CD4-positive, alpha-beta T cell treated with Interleukin-15 for 1 hour (primary cell): ENCODE measurements around the gene SH2D7.

Source experiments
- DNase-seq: peaks from one replicate; pipeline ENCODE4 v3.0.0-alpha.2; 2020

SH2D7 gene

DNA sequence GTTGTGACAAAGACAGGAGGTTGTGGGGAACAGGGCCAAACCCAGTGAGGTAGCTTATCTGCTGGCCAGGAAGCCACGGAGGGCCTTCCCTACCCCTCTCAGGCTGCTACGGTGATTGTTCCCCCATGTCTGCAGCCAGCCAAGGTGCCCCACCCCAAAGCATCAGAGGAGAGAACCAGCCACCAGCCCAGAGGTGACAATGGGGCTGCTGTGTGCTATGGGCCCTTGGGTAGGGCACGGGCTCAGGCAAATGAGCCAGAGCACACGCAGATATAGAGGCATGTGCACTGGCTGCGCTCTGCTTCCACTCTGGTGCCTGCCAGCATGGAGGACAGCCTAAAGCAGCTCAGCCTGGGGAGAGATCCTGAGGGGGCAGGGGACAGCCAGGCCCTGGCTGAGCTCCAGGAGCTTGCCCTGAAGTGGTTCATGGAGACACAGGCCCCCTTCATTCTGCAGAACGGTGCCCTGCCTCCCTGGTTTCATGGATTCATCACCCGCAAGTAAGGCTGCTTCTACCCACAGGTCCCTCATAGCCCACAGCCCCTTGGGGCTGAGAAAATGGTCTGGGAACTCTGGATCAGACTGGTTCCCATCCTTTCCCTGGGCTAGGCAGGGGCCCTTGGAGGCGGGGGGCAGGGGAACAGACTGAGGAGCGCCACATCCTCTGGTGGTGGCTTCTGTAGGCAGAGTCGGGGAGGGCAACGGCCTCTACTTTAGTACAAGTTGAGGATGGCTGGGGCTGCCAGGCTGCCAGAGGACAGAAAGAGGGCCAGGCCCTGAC is at the start of gene SH2D7:
TSS of gene SH2D7 (plus strand) at position 301 of the 781 bp plus-strand sequence. CDS start at position 325, 24 bp downstream.
- DNase-seq: no peak

DNA sequence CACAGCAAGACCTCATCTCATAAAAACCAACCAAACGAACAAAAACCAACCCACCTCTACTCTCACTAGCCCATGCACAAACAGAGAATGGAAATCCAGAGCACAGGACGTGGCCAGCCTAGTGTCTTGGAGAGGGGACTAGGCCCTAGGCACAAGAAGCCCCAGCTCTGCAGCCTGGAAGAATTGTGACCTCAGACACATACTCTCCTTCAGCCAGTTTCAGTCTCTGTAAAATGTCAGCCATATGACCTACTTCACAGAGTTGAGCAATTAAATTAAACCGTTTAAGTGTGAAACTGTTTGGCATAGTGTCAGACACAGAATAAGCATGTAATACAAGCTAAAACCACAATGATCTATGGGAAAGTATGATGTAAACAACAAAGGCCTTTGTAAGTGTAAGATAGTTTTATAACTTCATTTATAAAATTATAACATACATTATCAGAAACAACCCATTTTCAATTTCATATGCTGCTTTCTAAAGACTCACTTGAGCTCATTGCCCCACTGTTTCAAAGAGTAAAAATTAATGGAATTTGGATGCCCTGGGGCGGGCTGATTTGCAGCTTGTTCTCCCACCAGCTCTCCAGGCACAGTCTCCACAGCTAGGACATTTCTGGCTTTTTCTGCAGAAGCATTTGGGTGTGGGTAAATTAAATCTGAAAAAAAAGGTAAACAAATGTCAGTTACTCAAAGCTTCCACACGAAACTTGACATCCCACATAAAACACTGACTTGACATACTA is 47.8 kb upstream of the SH2D7 start:
- no peak for DNase-seq

DNA sequence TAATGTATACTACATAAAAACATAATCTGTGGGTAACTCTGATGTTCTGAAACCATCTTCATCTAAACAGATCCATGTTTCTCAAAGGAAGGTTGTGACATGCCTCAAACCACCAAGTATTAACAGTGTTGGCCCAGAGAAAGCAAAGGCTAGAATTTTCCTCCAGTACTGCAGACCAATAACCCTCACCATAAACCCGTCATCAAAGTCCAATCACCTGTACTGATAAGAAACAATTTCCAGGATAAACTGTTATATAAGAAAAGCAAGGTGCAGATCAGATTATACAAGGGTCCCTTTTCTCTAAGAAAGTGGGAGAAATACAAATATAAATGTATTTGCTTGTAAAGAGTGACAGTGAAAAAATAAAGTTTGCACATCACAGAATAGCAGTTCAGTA is 47.2 kb upstream of the SH2D7 start:
- no peak for DNase-seq

DNA sequence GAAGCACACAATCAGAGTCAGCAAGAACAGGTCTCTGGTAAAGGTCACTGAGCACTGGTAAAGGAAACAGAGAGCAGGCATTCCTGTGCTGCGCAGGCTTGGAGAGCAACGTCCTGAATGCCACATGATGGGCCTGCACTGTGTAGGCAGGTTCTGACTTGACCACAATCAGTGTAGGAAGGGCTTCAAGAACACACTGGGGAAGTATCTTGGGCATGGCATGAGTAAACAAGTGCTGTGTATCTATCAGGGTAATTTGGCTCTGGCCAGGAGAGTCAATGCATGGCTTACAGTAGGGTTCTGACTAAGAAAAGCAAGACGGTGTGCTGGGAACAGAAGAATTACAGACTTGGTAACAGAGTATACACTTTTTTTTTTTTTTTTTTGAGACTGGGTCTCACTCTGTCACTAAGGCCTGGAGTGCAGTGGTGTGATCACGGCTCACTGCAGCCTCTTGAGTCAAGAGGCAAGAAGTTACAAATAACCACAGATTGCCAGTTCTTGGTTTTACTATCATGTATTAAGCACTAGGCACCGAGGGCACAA is 45.5 kb upstream of the SH2D7 start:
- no peak for DNase-seq

DNA sequence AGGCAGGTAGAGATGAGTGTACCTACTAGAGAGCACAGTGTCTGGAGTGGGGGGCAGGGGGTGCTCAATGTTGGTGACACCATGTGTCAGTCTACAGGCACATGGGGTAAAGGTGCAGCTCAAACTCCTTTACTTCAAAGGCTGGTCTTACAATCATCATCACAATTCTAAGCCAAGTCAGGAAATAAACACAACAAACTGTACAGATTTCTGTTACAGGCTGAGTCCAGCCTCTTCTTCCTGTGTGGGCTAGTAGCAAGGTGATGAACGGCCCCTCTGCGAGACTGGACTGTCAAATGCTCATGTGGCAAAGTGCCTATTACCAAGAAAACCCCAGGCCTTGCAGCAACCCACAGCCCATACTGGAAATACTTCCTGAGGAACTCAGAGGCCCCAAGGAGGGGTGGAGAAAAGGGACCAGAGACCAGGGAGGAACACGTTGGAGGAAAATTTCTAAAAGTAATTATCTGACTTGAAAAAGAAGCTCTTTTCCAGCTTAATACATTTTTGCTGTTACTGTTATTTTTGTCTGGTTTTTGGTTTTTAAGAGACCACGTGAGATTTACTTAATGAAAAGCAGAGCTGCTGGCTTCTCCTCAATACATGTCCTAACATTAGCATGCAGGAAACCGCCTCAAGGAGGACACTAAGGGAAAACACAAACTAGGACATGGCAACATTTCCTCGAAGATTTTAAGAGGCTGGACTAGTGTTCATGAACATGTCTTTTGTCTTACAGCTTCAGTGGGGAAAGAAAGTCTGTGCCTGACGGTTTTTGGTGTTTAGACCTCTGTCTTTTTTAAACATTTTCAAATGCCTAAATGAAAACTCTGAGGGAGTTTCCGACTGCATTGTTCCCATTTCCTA is 44.4 kb upstream of the SH2D7 start:
- no peak for DNase-seq

DNA sequence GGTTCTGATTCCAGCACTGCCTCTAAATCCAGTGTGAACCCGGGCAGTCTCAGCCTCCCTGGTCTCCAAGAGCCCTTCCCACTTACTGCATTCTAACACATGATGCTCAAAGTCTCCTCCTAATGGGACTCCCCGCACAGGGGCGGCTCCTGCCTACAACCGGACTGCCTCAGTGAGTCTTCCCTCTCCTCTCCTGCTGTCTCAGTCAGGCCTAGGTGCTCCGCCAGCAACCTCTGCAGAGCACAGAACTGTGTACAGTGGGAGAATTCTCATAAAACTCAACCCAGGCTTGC is 43.8 kb upstream of the SH2D7 start:
- DNase-seq: no peak

DNA sequence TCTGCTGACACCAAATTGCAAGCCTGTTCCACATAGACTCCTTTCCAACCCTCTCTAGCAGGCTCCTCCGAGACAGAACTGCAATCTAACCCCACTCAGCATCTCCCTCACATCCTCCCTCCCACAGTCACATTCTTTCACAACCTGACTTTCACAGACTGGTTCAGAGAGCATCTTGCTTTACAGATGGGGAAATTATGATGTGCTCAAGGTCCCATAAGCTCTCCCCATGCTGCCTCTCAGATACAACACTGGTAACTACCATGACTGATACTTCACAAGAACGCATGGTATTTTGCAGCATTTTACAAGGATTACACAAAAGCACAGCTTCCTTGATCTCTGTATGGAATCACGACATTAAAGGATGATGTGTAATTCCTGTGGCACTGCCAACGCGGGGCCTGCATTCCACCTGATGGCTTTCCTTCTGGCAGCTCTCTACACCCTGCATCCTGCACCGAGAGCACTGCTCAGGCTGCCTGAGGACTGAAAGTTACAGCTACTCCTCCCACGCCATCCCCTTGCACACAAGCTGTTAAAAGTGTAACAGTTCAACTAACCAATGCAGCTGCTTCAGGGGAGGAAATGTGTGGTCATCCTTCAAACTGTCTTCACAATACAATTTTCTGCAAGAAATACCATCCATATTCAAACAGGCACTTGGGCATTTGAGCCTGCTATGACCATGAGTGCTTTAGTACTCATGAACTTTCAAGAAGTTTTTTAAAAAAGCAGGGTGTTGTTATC is 42.5 kb upstream of the SH2D7 start:
- no peak for DNase-seq

DNA sequence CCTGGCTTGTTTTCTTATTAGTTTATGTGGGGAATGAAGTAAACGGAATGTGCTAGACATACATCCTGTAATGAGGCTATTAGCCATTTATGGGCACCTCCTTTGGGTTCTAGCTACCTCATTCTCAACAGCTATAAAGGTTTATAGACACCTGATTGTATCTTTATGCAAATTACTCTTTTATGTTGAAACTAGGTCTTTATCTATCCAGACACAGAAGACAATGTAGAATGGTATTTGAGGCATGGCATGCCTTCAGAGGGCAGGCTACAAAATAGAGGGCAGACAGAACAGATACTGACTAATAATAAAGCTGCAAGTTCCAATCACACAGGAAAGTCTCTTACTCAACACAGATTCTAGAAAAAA is 41.9 kb upstream of the SH2D7 start:
- no peak for DNase-seq

DNA sequence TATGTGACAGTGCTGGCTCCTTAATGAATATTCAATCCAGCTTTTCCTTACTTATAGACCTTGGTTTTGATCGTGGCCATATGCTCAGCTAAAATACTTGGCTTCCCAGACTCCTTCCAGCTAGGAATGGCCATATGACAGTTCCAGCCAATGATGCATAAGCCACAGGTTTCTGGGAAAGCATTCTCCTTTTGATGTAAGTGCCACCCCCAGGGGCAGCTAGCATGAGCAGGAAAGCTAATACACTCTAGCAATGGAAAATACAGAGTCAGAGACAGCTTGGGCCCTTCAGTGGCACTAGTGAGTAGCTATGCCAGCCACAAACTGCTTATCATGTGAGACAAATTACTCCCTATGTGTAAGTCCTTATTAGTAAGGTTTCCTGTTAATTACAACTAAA is 41.5 kb upstream of the SH2D7 start:
- no peak for DNase-seq

DNA sequence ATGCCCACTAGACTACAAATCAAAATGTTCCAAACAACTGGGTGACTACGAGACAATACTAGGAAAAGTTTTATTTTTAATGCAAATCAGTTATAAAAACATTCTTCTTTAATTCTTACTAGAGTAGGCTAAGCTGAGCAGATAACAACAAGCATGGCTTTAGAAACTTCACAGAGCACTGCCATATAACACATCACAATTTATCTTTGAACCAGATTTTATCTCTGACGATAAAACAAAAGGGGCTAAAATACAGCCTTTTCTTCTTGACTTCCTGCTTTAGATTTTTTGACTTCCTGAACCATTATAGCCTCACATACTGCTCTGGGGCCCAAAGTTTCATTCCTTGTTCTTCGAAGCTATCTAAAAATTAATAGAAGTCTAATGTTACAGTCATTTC is 40.8 kb upstream of the SH2D7 start:
- DNase-seq: no peak

DNA sequence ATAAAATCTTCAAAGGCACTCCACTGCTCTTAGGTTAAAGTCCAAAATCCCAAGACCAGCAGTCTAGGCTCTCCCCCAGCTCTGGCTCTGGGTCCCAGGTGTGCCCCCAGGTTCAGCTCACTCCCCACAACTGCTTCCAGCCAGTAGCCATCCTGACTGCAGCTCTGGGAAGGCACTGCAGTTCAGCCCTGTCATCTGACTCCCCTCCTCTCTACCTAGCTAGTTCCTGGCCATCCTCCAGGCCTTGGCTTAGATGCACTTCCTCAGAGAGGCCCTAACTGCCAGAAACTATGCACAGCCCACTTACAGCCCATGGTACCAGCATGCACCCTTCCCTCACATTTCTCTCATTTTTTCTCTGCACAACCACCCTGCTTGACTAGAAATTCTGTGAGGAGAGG is 40.4 kb upstream of the SH2D7 start:
- no peak for DNase-seq

DNA sequence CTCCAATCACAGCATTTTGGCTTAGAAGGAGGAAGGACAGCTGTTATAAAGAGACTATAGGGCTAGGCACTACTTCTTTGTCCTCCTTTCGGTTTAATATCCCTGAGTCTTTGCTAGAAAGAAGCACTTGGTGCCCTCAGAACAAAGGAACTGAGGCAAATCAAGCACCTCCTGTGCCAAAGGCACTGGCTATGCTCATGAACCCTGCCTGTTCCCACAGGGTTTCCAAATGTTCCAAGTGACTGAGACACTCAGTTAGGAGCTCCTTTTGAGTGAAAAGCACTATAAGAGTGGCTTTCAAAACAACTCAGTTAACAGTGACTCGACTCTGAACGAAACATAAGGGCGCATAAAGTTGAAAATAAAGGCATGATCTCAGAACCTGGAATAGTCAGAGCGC is 39.8 kb upstream of the SH2D7 start:
- no peak for DNase-seq

DNA sequence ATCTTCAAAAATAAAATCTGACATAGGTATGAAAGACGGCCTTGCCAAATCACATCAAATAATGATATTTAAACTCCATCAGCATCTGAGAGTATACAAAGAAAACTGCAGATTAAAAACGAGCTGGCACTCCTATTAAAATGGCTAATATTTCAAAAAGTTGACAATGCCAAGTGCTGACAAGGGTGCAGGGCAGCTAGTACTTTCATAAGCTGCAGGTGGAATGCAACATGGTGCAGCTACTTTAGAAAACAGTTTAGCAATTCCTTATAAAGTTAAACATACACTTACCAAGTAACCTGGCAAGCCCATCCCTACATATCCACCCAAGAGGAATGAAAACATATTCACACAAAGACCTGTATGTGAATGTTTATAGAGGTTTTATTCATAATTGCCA is 37.8 kb upstream of the SH2D7 start:
- no peak for DNase-seq

DNA sequence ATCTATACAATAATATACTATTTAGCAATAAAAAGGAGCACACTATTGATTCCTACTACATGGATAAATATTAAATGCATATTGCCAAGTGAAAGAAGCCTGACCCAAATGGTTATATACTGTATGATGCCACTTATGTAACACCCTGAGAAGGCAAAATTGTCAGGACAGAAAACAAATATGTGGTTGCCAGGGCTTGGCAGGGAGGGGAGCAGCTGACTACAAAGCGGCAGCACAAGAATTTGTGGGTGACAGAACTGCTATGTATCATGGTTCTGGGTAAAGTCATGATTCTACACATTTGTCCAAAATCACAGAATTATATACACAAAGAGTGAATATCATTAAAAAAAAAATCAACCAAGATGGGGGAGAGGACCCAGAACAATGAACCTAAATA is 37.4 kb upstream of the SH2D7 start:
- peak; percentile 68 for DNase-seq

DNA sequence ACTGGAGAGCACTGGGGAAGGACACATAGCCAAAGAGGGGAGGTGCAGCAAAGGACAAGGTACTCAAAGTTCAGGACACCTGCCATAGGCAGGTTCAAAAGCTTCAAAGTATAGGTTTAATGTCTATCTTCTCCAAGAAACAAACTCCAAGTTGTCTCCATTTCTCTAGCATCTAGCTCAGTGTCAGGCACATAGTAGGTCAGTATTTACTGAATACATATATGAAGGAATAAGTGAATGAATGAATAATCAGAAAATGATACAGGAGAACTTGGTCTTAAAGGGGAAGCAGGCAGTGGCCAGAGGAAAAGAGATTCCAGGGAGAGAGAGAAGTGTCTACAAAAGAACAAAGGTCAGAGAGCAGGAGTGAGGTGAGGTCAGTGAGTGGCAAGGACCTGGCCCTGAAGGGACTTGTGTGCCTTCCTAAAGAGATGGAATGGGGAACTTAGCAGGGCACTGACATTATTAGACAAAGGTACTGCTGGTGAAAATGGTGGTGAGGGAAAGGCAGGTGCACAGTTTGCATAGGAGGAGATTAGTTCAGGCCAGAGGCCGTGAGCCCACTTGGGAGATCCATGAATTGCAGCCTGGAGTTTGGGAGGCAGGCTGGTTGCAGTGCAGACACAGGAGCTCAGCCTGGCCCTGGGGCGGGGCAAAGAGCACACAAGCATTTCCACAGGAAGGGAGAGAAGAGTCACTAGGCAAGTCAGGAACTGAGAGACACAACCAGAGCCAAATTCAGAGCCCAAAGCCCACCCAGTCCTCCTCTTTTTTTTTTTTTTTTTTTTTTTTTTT is 36.2 kb upstream of the SH2D7 start:
- DNase-seq: no peak

DNA sequence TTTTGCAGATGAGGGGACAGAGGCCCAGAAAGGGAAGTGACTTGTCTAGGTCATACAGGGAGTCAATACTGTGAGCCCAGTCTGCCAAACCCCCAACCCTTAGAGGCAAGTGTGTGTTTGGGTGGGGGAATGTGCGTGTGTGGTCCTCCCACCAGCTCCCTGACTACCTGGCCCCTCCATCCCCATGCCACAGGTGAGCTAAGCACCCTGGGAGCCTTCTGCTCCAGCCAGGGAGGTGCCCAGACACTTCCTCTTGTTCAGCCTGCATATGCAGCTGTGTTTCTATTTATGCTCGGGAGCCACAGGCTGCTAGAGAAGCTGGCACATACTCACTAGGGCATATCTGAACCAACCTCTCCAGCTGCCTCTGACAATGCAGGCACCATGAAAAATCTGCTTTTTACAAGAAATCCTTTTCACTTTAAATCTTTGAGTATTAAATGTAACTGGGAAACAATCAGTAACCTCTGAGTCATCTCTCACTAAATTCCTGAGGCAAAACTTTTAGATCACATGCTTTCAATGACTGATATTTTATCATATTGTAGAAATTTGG is 35.6 kb upstream of the SH2D7 start:
- DNase-seq: peak; percentile 51

DNA sequence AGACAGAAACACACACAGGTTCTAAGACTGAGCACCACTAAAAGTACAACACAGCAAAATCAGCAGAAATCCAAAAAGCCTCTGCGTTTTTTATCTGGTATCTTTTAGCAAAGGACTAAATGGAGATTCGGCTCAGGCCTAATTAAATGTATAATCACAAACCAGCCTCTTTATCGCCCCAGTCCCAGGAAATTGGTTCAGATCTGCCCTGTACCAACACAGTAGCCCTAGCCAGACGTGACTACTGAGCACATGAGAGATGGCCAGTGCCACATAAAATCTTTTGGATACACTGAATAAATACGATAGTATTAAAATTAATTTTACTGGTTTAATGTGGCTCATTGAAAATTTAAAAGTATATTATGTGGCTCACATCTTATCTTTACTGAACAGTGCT is 34.6 kb upstream of the SH2D7 start:
- DNase-seq: no peak

DNA sequence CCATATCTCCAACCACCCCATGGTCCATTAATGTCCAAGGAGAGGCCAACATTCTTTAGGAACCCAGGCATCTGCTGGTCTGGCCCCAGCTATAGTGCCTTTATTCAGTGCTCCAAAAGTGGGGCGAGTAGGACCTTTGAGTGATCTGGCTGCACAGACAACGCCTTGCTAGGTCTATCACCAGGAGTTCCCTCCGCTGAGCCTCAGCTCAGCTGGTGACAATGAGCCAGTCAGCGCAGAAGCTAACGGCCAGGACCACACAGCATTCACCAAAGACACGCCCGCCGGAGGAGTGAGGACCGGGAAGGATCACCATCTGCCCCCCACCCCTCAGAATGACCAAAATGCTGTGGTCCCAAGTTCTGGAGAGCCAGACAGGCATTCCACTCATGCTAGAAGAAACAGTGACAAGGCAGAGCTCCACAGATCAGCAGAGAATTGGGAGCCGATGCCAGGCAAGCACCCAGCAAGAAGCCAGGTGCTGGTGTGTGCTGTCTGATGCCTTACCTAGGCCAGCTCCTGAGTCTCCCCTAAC is 33.9 kb upstream of the SH2D7 start:
- no peak for DNase-seq

DNA sequence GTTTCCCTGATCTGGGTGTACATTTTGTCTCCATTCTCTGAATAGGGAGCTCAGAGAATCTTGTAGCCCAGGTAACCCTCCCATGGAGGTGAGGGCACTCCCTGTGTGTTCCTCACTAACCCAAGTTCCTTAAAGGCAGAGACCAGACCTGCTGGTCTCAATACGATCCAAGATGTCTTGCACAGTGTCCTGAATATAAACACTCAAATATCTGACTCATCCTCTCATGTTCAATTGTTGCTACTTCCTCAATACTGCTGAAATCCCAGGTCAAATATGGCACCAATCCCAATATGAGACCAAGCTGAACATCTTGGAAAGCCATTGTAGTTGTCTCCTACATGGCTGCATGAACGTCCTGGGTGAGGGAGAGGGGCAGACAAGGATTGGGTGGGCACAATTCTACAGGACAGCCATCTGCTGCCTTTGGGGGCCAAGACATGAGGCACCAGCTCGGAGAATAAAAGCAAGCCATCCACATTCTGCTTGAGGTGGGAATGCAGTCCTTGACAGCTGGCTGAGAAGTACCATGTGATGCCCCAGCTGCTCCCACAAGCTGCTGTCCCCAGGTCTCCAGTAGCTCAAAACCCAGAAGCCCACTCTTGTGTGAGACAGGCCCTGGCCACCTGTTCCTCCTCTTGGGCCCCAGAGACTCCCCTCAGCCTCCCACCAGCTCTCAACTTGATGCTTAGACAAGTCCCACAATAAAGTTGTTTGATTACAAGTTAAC is 33.1 kb upstream of the SH2D7 start:
- DNase-seq: no peak

DNA sequence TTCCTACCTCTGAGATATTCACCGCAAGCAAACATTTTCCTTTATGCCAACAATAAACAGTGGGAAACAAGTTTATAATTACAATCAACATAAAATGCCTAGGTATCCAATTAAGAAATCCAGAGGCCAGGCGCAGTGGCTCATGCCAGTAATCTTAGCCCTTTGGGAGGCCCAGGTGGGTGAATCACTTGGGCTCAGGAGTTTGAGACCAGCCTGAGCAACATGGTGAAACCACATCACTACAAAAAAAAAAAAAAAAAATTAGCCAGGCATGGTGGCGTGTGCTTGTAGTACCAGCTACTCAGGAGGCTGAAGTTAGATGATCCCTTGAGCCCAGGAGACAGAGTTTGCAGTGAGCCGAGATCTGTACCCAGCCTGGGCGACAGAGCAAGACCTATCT is 32.1 kb upstream of the SH2D7 start:
- DNase-seq: no peak
